ENCODE results near the gene PNPO.

DNA sequence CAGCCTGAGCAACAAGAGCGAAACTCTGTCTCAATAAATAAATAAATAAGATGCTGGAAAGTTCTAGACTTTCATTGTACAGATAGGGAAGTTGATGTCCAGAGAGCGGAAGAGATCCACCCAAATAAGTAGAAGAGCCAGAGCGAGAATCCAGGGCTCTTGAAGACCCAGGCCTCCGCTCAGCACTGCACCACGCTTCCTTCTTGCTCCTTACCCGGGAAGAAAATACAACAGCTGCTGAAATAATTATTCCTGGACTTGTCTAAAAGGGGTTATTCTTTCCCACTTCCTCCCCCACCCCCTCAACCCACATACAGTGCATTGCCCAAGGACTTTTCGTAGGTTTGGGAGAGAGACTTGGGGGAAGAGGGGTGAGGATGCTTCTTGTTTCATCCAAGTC is 56.2 kb downstream of the PNPO start:
- TF ChIP-seq, protein P1, sequence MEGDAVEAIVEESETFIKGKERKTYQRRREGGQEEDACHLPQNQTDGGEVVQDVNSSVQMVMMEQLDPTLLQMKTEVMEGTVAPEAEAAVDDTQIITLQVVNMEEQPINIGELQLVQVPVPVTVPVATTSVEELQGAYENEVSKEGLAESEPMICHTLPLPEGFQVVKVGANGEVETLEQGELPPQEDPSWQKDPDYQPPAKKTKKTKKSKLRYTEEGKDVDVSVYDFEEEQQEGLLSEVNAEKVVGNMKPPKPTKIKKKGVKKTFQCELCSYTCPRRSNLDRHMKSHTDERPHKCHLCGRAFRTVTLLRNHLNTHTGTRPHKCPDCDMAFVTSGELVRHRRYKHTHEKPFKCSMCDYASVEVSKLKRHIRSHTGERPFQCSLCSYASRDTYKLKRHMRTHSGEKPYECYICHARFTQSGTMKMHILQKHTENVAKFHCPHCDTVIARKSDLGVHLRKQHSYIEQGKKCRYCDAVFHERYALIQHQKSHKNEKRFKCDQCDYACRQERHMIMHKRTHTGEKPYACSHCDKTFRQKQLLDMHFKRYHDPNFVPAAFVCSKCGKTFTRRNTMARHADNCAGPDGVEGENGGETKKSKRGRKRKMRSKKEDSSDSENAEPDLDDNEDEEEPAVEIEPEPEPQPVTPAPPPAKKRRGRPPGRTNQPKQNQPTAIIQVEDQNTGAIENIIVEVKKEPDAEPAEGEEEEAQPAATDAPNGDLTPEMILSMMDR (optimal IDR thresholded peaks at IDR 0.05 in 1 of 3, IDR thresholded peaks at IDR 0.05 in 1 of 3, conservative IDR thresholded peaks at IDR 0.05 in 1 of 3; ENCODE audit: extremely low read depth in 1 of 3, insufficient read depth in 2 of 3, low read length in 3 of 3): no peak
- no peak for TF ChIP-seq EZH2 (IDR thresholded peaks at IDR 0.05; ENCODE audit: low read length)

Measured in keratinocyte (primary cell).